COR-L47 (cell line): ENCODE results near the gene NRGN.
"Not testable (repeated sequence)": the region's sequence is repeated elsewhere in the genome, so short reads cannot be mapped to it uniquely, and the experiment has no call there.

Experiments
- DNase-seq: peaks from one replicate; lab custom pipeline; 2025; lab: John Stamatoyannopoulos, UW

NRGN gene

GRCh38 chr11:124758355-124759265, 18.9 kb downstream of the NRGN start:
- DNase-seq = peak; percentile 48

- DNase-seq = no peak
Measured at GRCh38 chr11:124759266-124760204, 19.8 kb downstream of the NRGN start.

- DNase-seq = no peak
Measured at GRCh38 chr11:124760205-124760652, 20.5 kb downstream of the NRGN start.

GRCh38 chr11:124760806-124761205, 21.1 kb downstream of the NRGN start:
- no peak for DNase-seq

GRCh38 chr11:124761301-124762104, 21.8 kb downstream of the NRGN start:
- no peak for DNase-seq

GRCh38 chr11:124762105-124762623, 22.4 kb downstream of the NRGN start, which contains the start of gene ESAM:
Gene ESAM, minus strand, starts transcription at chr11:124762290. Its CDS starts 136 bp downstream, at chr11:124762154.
- DNase-seq = no peak

- DNase-seq = no peak
Measured at GRCh38 chr11:124762624-124763155, 22.9 kb downstream of the NRGN start.

- DNase-seq = peak; percentile 48
Measured at GRCh38 chr11:124763156-124763947, 23.6 kb downstream of the NRGN start.

- DNase-seq = no peak
Measured at GRCh38 chr11:124766156-124766555, 26.4 kb downstream of the NRGN start.

GRCh38 chr11:124768914-124769313, 29.2 kb downstream of the NRGN start:
- DNase-seq = no peak

GRCh38 chr11:124769806-124770774, 30.3 kb downstream of the NRGN start:
- DNase-seq = no peak

GRCh38 chr11:124770959-124771358, 31.2 kb downstream of the NRGN start:
- not testable (repeated sequence) for DNase-seq

GRCh38 chr11:124776865-124777645, 37.3 kb downstream of the NRGN start:
- no peak for DNase-seq

GRCh38 chr11:124778281-124778680, 38.5 kb downstream of the NRGN start:
- DNase-seq = no peak

GRCh38 chr11:124779568-124779967, 39.8 kb downstream of the NRGN start:
- no peak for DNase-seq

- DNase-seq = no peak
Measured at GRCh38 chr11:124783002-124783401, 43.3 kb downstream of the NRGN start.

GRCh38 chr11:124784051-124784450, 44.3 kb downstream of the NRGN start:
- no peak for DNase-seq

GRCh38 chr11:124788521-124788920, 48.8 kb downstream of the NRGN start:
- DNase-seq = no peak
